Glomerular visceral epithelial cell (primary cell): Measurements from ENCODE around the gene TNKS2.
A peak's percentile ranks its signal among the peaks of the same experiment; 100 is the strongest.

Source experiments
- DNase-seq: peaks from one replicate; pipeline ENCODE4 v3.0.0-alpha.2; 2016; ENCODE audit errors: extremely low spot score

The TNKS2 gene

DNA sequence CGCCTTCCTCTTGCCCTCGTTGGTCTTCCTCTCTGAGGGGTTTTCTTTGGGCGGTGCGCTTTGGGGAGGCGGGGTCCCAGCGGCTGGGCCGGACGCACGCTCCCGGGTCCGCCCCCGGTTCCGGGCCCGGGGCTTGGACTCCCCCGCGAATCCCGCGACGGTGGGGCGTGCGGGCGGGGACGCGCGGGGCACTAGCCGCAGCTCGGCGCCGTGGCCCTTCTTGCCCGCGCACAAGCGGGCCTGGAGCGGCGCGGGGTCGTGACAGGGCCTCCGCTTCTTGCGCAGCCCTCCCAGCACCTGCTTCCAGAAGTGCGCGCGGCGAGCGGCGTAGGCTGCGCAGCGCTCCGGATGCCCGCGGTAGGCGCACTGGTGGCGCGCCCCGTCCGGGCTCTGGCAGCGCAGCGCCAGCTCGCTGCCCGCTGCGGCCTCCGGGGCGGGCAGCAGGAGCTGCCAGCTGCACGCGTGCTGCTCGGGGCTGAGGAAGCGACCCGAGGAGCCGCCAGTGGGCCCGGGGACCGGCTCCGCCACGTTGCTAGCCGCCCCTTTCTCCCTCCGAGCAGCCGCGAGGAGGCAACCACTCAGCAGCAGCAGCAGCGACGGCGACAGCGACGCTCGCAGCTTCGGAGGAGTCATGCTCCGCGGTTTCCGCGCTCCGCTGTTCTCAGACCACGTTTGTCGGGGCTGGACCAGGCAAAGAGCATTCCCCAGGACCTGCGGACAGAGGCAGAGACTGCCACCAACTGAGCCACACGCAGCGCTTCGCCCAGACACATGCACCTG, 110.3 kb downstream of the TNKS2 start:
- peak; percentile 77 for DNase-seq

GRCh38 chr10:91909117-91909677, 111.0 kb downstream of the TNKS2 start, which contains the start of gene FGFBP3:
FGFBP3 (minus strand) TSS chr10:91909486; CDS start chr10:91908969, 517 bp downstream.
- peak; percentile 50 for DNase-seq

GRCh38 chr10:91910467-91910866, 112.2 kb downstream of the TNKS2 start:
- no peak for DNase-seq
